HS-5 (cell line): ENCODE data around the gene GRPEL1.

Experiments
- DNase-seq: peaks from one replicate; pipeline ENCODE4 v3.0.0-alpha.2; 2012; ENCODE audit warnings: low read depth

The GRPEL1 gene

GRCh38 chr4:7044137-7044930, 23.5 kb downstream of the GRPEL1 start:
- DNase-seq: no peak

- DNase-seq: no peak
Observed at GRCh38 chr4:7043284-7044136, 24.4 kb downstream of the GRPEL1 start, which contains the start of gene TADA2B. TSS of gene TADA2B (plus strand) at chr4:7043372. CDS start at chr4:7043580, 208 bp downstream.

- peak; percentile 81 for DNase-seq
Observed at GRCh38 chr4:7042503-7043283, 25.2 kb downstream of the GRPEL1 start.

- no peak for DNase-seq
Observed at GRCh38 chr4:7041801-7042502, 25.9 kb downstream of the GRPEL1 start.

- DNase-seq: no peak
Observed at GRCh38 chr4:7041246-7041645, 26.6 kb downstream of the GRPEL1 start.

- no peak for DNase-seq
Observed at GRCh38 chr4:7040765-7041164, 27.1 kb downstream of the GRPEL1 start.

- no peak for DNase-seq
Observed at GRCh38 chr4:7037425-7037824, 30.4 kb downstream of the GRPEL1 start.

GRCh38 chr4:7034262-7035081, 33.4 kb downstream of the GRPEL1 start:
- no peak for DNase-seq

- no peak for DNase-seq
Observed at GRCh38 chr4:7032596-7032995, 35.3 kb downstream of the GRPEL1 start.

- DNase-seq: no peak
Observed at GRCh38 chr4:7031558-7032449, 36.1 kb downstream of the GRPEL1 start.

GRCh38 chr4:7030856-7031255, 37.0 kb downstream of the GRPEL1 start:
- no peak for DNase-seq

GRCh38 chr4:7029921-7030320, 37.9 kb downstream of the GRPEL1 start:
- no peak for DNase-seq

- no peak for DNase-seq
Observed at GRCh38 chr4:7029212-7029611, 38.7 kb downstream of the GRPEL1 start.

- no peak for DNase-seq
Observed at GRCh38 chr4:7027913-7028312, 40.0 kb downstream of the GRPEL1 start.

GRCh38 chr4:7027284-7027683, 40.6 kb downstream of the GRPEL1 start:
- DNase-seq: no peak

- no peak for DNase-seq
Observed at GRCh38 chr4:7026107-7026506, 41.8 kb downstream of the GRPEL1 start.

GRCh38 chr4:7025040-7025602, 42.7 kb downstream of the GRPEL1 start:
- DNase-seq: no peak

- DNase-seq: no peak
Observed at GRCh38 chr4:7024336-7024890, 43.5 kb downstream of the GRPEL1 start.

GRCh38 chr4:7023901-7024300, 44.0 kb downstream of the GRPEL1 start:
- DNase-seq: no peak
